GM12891 (cell line): ENCODE measurements around the gene CEACAM1.

ENCODE experiments used
- PAX5 ChIP-seq: IDR thresholded peaks from 2 replicates; pipeline ENCODE4 v1.6.1; 2011; ENCODE audit warnings: low read length, moderate library complexity, mild to moderate bottlenecking; ENCODE audit not compliant: insufficient read depth, severe bottlenecking
- POLR2A ChIP-seq: IDR thresholded peaks from 2 replicates; pipeline ENCODE4 v1.6.1; 2011; ENCODE audit warnings: low read depth, low read length, control low read depth
- POLR2AphosphoS5 ChIP-seq: IDR thresholded peaks from 2 replicates; pipeline ENCODE4 v1.6.1; 2011; ENCODE audit warnings: low read depth, low read length, control low read depth
- SPI1 ChIP-seq: IDR thresholded peaks from 2 replicates; pipeline ENCODE4 v1.6.1; 2011; ENCODE audit warnings: low read depth, low read length, control low read depth
- TAF1 ChIP-seq: IDR thresholded peaks from 2 replicates; pipeline ENCODE4 v1.6.1; 2011; ENCODE audit warnings: low read depth, low read length, control low read depth

DNA sequence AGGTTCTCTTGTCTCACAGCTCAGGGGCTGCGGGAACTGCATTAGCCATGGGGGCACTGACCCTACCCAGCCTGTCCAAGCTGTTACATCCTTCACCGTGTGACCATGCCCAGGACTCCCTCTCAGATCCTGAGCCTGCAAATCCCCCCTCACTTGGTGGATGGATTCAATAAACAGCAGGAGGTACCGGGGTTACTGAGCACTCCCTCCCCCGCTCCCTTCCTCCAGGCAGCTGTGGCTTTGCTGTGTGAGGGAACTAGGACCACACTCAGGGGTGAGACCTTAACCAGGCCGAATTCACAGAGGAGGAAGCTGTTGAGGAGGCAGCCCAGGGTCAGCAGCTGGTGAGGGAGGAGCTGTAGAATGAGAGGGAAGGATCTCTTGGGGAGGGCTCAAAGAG, 27.0 kb upstream of the CEACAM1 start:
- TF ChIP-seq POLR2A (no peak), POLR2AphosphoS5 (no peak), PAX5 (no peak), SPI1 (no peak), TAF1 (no peak)
